ENCODE data around the gene AP1G2.

GRCh38 chr14:23579739-23580138 is 12.1 kb upstream of the AP1G2 start:
- no peak for TF ChIP-seq REST (IDR thresholded peaks at IDR 0.05; ENCODE audit: low read depth)
- no peak for TF ChIP-seq POLR2A (IDR thresholded peaks at IDR 0.05; ENCODE audit: borderline replicate concordance, extremely low read depth, insufficient read depth, insufficient read length)
- TF ChIP-seq ZNF274 (IDR thresholded peaks at IDR 0.05; ENCODE audit: low read depth, low read length): no peak
- TF ChIP-seq TCF7L2 (IDR thresholded peaks at IDR 0.05; ENCODE audit: borderline replicate concordance, extremely low read depth, insufficient read depth, insufficient read length): no peak
- TF ChIP-seq CTCF (IDR thresholded peaks at IDR 0.05 in 2 of 3, conservative IDR thresholded peaks at IDR 0.05 in 1 of 3; ENCODE audit: borderline replicate concordance in 1 of 3, insufficient read depth in 1 of 3, low read depth in 2 of 3, low read length in 2 of 3): no peak
- TF ChIP-seq ELF1 (IDR thresholded peaks at IDR 0.05; ENCODE audit: borderline replicate concordance, low read depth): no peak
- TF ChIP-seq YY1 (IDR thresholded peaks at IDR 0.05; ENCODE audit: extremely low read depth, insufficient replicate concordance, low read depth, low read length): no peak
- TF ChIP-seq POLR2AphosphoS5 (IDR thresholded peaks at IDR 0.05; ENCODE audit: low read depth, low read length): no peak
